Karpas-422 (cell line): ENCODE results near the gene SEMA3A. TPM values are rescaled to one million over a fixed set of nuclear protein-coding genes. Genes with fewer than 3 reads are reported as not detected.
"Not testable (repeated sequence)": the region's sequence is repeated elsewhere in the genome, so short reads cannot be mapped to it uniquely, and the experiment has no call there.

Experiments used
- DNase-seq: peaks from one replicate; pipeline ENCODE4 v3.0.0-alpha.2; 2015
- H2AFZ ChIP-seq: fragments of 200-600 bp; sonication (generic); 2 replicates; pipeline ENCODE4 v1.6.1; 2014; ENCODE audit warnings: antibody characterized with exemption, low read length, mixed read lengths
- H3K27ac ChIP-seq: fragments of 200-600 bp; sonication (generic); 2 replicates; pipeline ENCODE4 v1.5.1; 2014; ENCODE audit warnings: mild to moderate bottlenecking, low read length, moderate library complexity
- H3K27me3 ChIP-seq: fragments of 200-600 bp; sonication (generic); 2 replicates; pipeline ENCODE4 v1.6.1; 2014; ENCODE audit warnings: low read length, mixed read lengths
- H3K36me3 ChIP-seq: fragments of 200-600 bp; sonication (generic); 2 replicates; pipeline ENCODE4 v1.6.1; 2014; ENCODE audit warnings: low read length, mixed read lengths; ENCODE audit not compliant: insufficient read depth
- H3K4me1 ChIP-seq: fragments of 200-600 bp; sonication (generic); 2 replicates; pipeline ENCODE4 v1.6.1; 2014; ENCODE audit warnings: mild to moderate bottlenecking, low read length, mixed read lengths
- H3K4me2 ChIP-seq: fragments of 200-600 bp; sonication (generic); 2 replicates; pipeline ENCODE4 v1.6.1; 2014; ENCODE audit warnings: low read length, low read depth, mild to moderate bottlenecking; ENCODE audit not compliant: poor library complexity, severe bottlenecking
- H3K4me3 ChIP-seq: fragments of 200-600 bp; sonication (generic); 2 replicates; pipeline ENCODE4 v1.5.1; 2014; ENCODE audit warnings: mild to moderate bottlenecking, antibody characterized with exemption, low read length, mixed read lengths
- H3K79me2 ChIP-seq: fragments of 200-600 bp; sonication (generic); 2 replicates; pipeline ENCODE4 v1.6.1; 2014; ENCODE audit warnings: mild to moderate bottlenecking, low read length, mixed read lengths
- H3K9ac ChIP-seq: fragments of 200-600 bp; sonication (generic); 2 replicates; pipeline ENCODE4 v1.6.0; 2014; ENCODE audit warnings: low read length
- H3K9me2 ChIP-seq: fragments of 200-600 bp; sonication (generic), shearing (Covaris generic); replicated peaks from 2 replicates; pipeline ENCODE4 v1.6.0; 2014; ENCODE audit warnings: mild to moderate bottlenecking, low read length, moderate library complexity; ENCODE audit not compliant: insufficient read depth
- H3K9me3 ChIP-seq: fragments of 300-700, 200-600 bp; sonication (generic); 2 replicates; pipeline ENCODE4 v1.6.1; 2014; ENCODE audit warnings: low read length, mixed read lengths
- H4K20me1 ChIP-seq: fragments of 200-600 bp; sonication (generic); 2 replicates; pipeline ENCODE4 v1.6.1; 2014; ENCODE audit warnings: mild to moderate bottlenecking, antibody characterized with exemption, low read length, low read depth; ENCODE audit not compliant: insufficient read depth
- total RNA-seq: library from RNA; depleted of rRNA; stranded (reverse); fragments of >200 nt; shearing (Covaris generic); gene quantifications from 2 replicates; pipeline ENCODE4 v1.2.3, GENCODE V29; 2014; ENCODE audit warnings: low replicate concordance; rRNA removed

SEMA3A gene
- total RNA-seq, result not detected in 2 replicates

DNA sequence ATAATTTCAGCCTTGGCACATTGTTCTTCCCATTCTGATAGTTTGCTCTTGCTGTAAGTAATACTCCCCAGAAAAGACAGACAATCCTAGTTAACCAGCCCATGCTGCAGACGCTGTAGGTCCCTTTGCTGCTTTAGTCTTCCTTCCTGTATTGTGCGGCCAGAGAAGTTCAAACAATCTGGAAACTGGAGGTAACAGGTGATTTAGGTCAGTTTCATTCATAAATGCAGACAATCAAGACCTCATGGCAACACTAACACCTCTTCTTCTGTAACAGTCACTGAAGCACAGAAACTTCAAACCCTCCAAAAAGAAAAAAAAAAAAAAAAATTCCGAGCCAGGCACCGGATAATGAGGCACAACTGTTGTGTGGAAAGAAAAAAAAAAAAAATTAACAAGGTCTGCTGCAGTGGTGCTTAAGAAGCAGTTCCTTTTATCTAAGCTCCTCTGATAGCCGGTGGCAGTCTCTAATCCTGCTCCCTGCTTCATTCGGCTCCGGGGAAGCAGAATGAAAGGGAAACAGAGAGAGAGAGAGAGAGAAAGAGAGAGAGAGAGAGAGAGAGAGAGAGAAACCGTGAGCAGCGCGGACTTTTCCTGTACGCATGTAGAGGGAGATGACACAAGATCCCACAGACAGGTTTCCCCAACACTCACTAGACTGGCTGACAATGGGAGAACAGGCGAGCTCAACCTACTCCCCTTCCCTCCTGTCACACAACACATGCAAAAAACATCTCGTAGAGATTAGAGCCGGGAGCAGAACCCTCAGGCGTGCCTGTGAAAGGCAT, at the start of gene SEMA3A:
TSS of gene SEMA3A (minus strand) at position 306 of the 788 bp plus-strand sequence. CDS start at position 103, 203 bp downstream.
- Histone ChIP-seq H3K4me2 (no peak within 1 kb of the TSS), H3K9me2 (no peaks in the 10 kb centered on the region), H4K20me1 (no peaks in the 10 kb centered on the region), H3K9ac (no peak within 1 kb of the TSS), H3K36me3 (no peaks in the 10 kb centered on the region), H3K27me3 (no peaks in the 10 kb centered on the region), H2AFZ (no peak within 1 kb of the TSS), H3K27ac (no peak within 1 kb of the TSS), H3K9me3 (peaks cover 14% of the 10 kb centered on the region; the same call in 1 of the 2 replicates), H3K79me2 (no peaks in the 10 kb centered on the region), H3K4me3 (no peak within 1 kb of the TSS), H3K4me1 (no peaks in the 10 kb centered on the region)
- no peak for DNase-seq

DNA sequence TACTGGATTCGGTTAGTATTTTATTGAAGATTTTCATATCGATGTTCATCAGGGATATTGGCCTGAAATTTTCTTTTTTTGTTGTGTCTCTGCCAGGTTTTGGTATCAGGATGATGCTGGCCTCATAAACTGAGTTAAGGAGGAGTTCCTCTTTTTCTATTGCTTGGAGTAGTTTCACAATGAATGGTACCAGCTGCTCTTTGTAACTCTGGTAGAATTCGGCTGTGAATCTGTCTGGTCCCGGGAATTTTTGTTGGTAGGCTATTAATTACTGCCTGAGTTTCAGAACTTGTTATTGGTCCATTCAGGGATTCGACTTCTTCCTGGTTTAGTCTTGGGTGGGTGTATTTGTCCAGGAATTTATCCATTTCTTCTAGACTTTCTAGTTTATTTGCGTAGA, 48.4 kb upstream of the SEMA3A start:
- H4K20me1 ChIP-seq, H3K9me3 ChIP-seq, H3K4me3 ChIP-seq, H3K79me2 ChIP-seq, DNase-seq, H3K27ac ChIP-seq, H3K27me3 ChIP-seq, H2AFZ ChIP-seq, H3K4me1 ChIP-seq, H3K4me2 ChIP-seq, H3K9me2 ChIP-seq, H3K9ac ChIP-seq, H3K36me3 ChIP-seq: not testable (repeated sequence)

- Histone ChIP-seq H3K4me2 (no peak overlapping the region), H3K36me3 (no peaks in the 10 kb centered on the region), H3K27me3 (no peaks in the 10 kb centered on the region), H3K9ac (no peak overlapping the region), H3K27ac (no peak overlapping the region), H3K9me3 (peaks cover 14% of the 10 kb centered on the region), H3K4me1 (no peaks in the 10 kb centered on the region), H3K9me2 (no peaks in the 10 kb centered on the region), H2AFZ (no peak overlapping the region), H3K79me2 (no peaks in the 10 kb centered on the region), H4K20me1 (no peaks in the 10 kb centered on the region), H3K4me3 (no peak overlapping the region)
- DNase-seq, result no peak
Measured at GRCh38 chr7:84238596-84238995, 44.0 kb upstream of the SEMA3A start.

- no peaks in the 10 kb centered on the region for H4K20me1 ChIP-seq
- no peak for DNase-seq
- H3K9me2 ChIP-seq, result no peaks in the 10 kb centered on the region
- H3K4me3 ChIP-seq, result no peak overlapping the region
- H3K36me3 ChIP-seq, result no peaks in the 10 kb centered on the region
- H3K9me3 ChIP-seq, result peaks cover 20% of the 10 kb centered on the region
- H3K4me1 ChIP-seq, result no peaks in the 10 kb centered on the region
- no peaks in the 10 kb centered on the region for H3K79me2 ChIP-seq
- H2AFZ ChIP-seq, result no peak overlapping the region
- H3K9ac ChIP-seq, result no peak overlapping the region
- H3K27ac ChIP-seq, result no peak overlapping the region
- no peaks in the 10 kb centered on the region for H3K27me3 ChIP-seq
- H3K4me2 ChIP-seq, result no peak overlapping the region
Measured at GRCh38 chr7:84237533-84238173, 43.1 kb upstream of the SEMA3A start.

DNA sequence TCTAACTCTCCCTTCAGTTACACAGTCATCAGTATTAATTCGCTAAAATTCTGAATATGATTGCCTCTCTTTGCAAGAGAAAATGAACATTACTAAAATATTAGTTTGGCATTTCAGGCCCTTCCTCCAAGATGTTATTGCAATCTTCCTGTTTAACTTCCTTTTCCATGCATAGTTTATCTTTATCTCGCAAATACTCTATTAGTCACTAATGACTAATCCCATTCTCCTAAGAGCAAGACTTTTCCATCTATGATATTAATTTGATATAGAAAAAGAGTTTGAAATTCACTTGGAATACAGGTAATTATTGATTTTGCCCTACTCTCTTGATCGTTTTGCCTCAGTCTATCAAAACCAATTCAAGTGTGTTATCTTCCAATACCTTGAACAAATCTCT, 41.8 kb upstream of the SEMA3A start:
- no peak overlapping the region for H3K9ac ChIP-seq
- H3K27me3 ChIP-seq, result no peaks in the 10 kb centered on the region
- no peaks in the 10 kb centered on the region for H3K4me1 ChIP-seq
- no peaks in the 10 kb centered on the region for H3K9me2 ChIP-seq
- peaks cover 22% of the 10 kb centered on the region for H3K9me3 ChIP-seq
- H4K20me1 ChIP-seq, result no peaks in the 10 kb centered on the region
- H3K79me2 ChIP-seq, result no peaks in the 10 kb centered on the region
- no peak for DNase-seq
- no peak overlapping the region for H3K4me3 ChIP-seq
- no peak overlapping the region for H2AFZ ChIP-seq
- H3K27ac ChIP-seq, result no peak overlapping the region
- no peaks in the 10 kb centered on the region for H3K36me3 ChIP-seq
- H3K4me2 ChIP-seq, result no peak overlapping the region

GRCh38 chr7:84232646-84233045, 38.1 kb upstream of the SEMA3A start:
- H3K27me3 ChIP-seq, result no peaks in the 10 kb centered on the region
- H2AFZ ChIP-seq, result no peak overlapping the region
- no peak overlapping the region for H3K9ac ChIP-seq
- peaks cover 26% of the 10 kb centered on the region for H3K9me3 ChIP-seq
- no peaks in the 10 kb centered on the region for H4K20me1 ChIP-seq
- DNase-seq, result no peak
- no peaks in the 10 kb centered on the region for H3K36me3 ChIP-seq
- H3K4me2 ChIP-seq, result no peak overlapping the region
- no peak overlapping the region for H3K4me3 ChIP-seq
- no peaks in the 10 kb centered on the region for H3K9me2 ChIP-seq
- H3K4me1 ChIP-seq, result no peaks in the 10 kb centered on the region
- H3K79me2 ChIP-seq, result no peaks in the 10 kb centered on the region
- H3K27ac ChIP-seq, result no peak overlapping the region

GRCh38 chr7:84231157-84231556, 36.6 kb upstream of the SEMA3A start:
- Histone ChIP-seq H4K20me1 (no peaks in the 10 kb centered on the region), H2AFZ (no peak overlapping the region), H3K79me2 (no peaks in the 10 kb centered on the region), H3K9me3 (peaks cover 27% of the 10 kb centered on the region), H3K36me3 (no peaks in the 10 kb centered on the region), H3K4me1 (no peaks in the 10 kb centered on the region), H3K9ac (no peak overlapping the region), H3K27ac (no peak overlapping the region), H3K9me2 (no peaks in the 10 kb centered on the region), H3K4me3 (no peak overlapping the region), H3K27me3 (no peaks in the 10 kb centered on the region), H3K4me2 (no peak overlapping the region)
- no peak for DNase-seq

DNA sequence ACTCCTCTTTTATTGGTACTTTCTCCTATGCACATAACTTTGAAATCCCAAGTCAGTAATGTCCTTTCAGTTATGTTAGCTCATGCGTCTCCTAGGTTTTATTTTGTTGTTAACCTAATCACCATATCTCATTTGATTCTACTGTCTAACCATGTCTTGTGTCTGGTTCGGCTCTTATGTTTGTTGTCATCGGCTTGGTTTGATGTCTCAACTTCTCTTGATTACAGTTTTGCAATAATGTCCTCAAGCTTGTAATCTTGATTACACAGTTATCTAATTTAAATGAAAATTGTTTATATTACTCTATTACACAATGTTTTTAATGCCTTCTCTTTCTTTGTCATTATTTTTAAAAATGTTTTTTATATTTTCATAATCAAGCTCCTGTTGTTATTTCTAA, 35.9 kb upstream of the SEMA3A start:
- Histone ChIP-seq H3K9me2 (no peaks in the 10 kb centered on the region), H3K27ac (no peak overlapping the region), H3K4me3 (no peak overlapping the region), H3K79me2 (no peaks in the 10 kb centered on the region), H4K20me1 (no peaks in the 10 kb centered on the region), H3K27me3 (no peaks in the 10 kb centered on the region), H3K9me3 (peaks cover 24% of the 10 kb centered on the region), H3K4me1 (no peaks in the 10 kb centered on the region), H3K4me2 (no peak overlapping the region), H2AFZ (no peak overlapping the region), H3K9ac (no peak overlapping the region), H3K36me3 (no peaks in the 10 kb centered on the region)
- DNase-seq, result no peak
